NCI-H1694 treated with DMSO at 0.1 percent for 48 hours (cell line): ENCODE data around the gene MRPL27.
"Not testable (repeated sequence)": the region's sequence is repeated elsewhere in the genome, so short reads cannot be mapped to it uniquely, and the experiment has no call there.

ENCODE experiments used
- DNase-seq: peaks from one replicate; lab custom pipeline; 2025; lab: John Stamatoyannopoulos, UW

The MRPL27 gene

GRCh38 chr17:50345432-50346312 lies 27.3 kb downstream of the MRPL27 start, which contains the start of gene XYLT2:
Gene XYLT2, plus strand, starts transcription at chr17:50346126. Its CDS starts 15 bp downstream, at chr17:50346141.
- peak; percentile 60 for DNase-seq

GRCh38 chr17:50344731-50345365 lies 28.1 kb downstream of the MRPL27 start:
- no peak for DNase-seq

- no peak for DNase-seq
Measured at GRCh38 chr17:50339381-50339780, 33.6 kb downstream of the MRPL27 start.

GRCh38 chr17:50338645-50339044 lies 34.3 kb downstream of the MRPL27 start:
- DNase-seq, result no peak

- no peak for DNase-seq
Measured at GRCh38 chr17:50337956-50338355, 35.0 kb downstream of the MRPL27 start.

- DNase-seq, result not testable (repeated sequence)
Measured at GRCh38 chr17:50333291-50334057, 39.5 kb downstream of the MRPL27 start.

- DNase-seq, result no peak
Measured at GRCh38 chr17:50332196-50332595, 40.8 kb downstream of the MRPL27 start.

- no peak for DNase-seq
Measured at GRCh38 chr17:50331085-50331791, 41.7 kb downstream of the MRPL27 start.

- no peak for DNase-seq
Measured at GRCh38 chr17:50330151-50330775, 42.7 kb downstream of the MRPL27 start.

- no peak for DNase-seq
Measured at GRCh38 chr17:50329716-50330115, 43.3 kb downstream of the MRPL27 start.

GRCh38 chr17:50328363-50329325 lies 44.3 kb downstream of the MRPL27 start:
- peak; percentile 15 for DNase-seq

GRCh38 chr17:50326831-50327364 lies 46.1 kb downstream of the MRPL27 start:
- no peak for DNase-seq

GRCh38 chr17:50325906-50326305 lies 47.1 kb downstream of the MRPL27 start:
- no peak for DNase-seq

- no peak for DNase-seq
Measured at GRCh38 chr17:50323060-50323459, 49.9 kb downstream of the MRPL27 start.

- DNase-seq, result no peak
Measured at GRCh38 chr17:50322271-50322670, 50.7 kb downstream of the MRPL27 start.

GRCh38 chr17:50319306-50320004 lies 53.5 kb downstream of the MRPL27 start:
- no peak for DNase-seq

- DNase-seq, result no peak
Measured at GRCh38 chr17:50318501-50319285, 54.3 kb downstream of the MRPL27 start.
